Measurements from ENCODE around the gene DHX35. TPM values are rescaled to one million over a fixed set of nuclear protein-coding genes. Genes with fewer than 3 reads are reported as not detected.

The DHX35 gene
- total RNA-seq, 1 experiment from 2014 or later = 12.2 TPM

- peaks cover 11% of the 10 kb centered on the region for H3K27me3 ChIP-seq (ENCODE audit: control insufficient read depth, insufficient read depth, low read length)
- DNase-seq (ENCODE audit: low read depth, low spot score) = no peak
- H3K36me3 ChIP-seq (ENCODE audit: control insufficient read depth, insufficient read depth, low read length) = no peaks in the 10 kb centered on the region
- no peak overlapping the region for H3K4me3 ChIP-seq (ENCODE audit: low read depth in 2 of 2, low read length in 2 of 2)
- BruUV-seq (replicated peaks) = no TSS peak
- in situ Hi-C loops (cut with HindIII; ENCODE audit: low pct_unique_long_range_greater_than_20kb, low sequenced_read_pairs) = no loop called here
- intact Hi-C loops (cut with micrococcal nuclease; ENCODE audit: unreplicated experiment) = no loop called here
- ChIA-PET CTCF (no interaction called here), POLR2A (no interaction called here)
- no peaks in the 10 kb centered on the region for H3K9me3 ChIP-seq (ENCODE audit: control insufficient read depth, insufficient read depth, low read depth, low read length)
- no peak overlapping the region for H3K27ac ChIP-seq (ENCODE audit: low read length)
- ATAC-seq = no peak
- no peaks in the 10 kb centered on the region for H3K4me1 ChIP-seq (ENCODE audit: control insufficient read depth, insufficient read depth, low read length)
- TF ChIP-seq POLR2AphosphoS5 (IDR thresholded peaks at IDR 0.05; ENCODE audit: low read depth, low read length) (no peak), SIN3A (IDR thresholded peaks at IDR 0.05; ENCODE audit: borderline replicate concordance, insufficient read depth, low read depth, low read length) (no peak), CTCF (IDR thresholded peaks at IDR 0.05) (no peak), REST (IDR thresholded peaks at IDR 0.05; ENCODE audit: insufficient read depth in 1 of 2, low read depth in 2 of 2, low read length in 1 of 2) (no peak), TCF7L2 (IDR thresholded peaks at IDR 0.05; ENCODE audit: low read depth, low read length) (no peak)
These were observed 95.0 kb downstream of the DHX35 start for GRCh38 chr20:39057143-39057542.

GRCh38 chr20:39057911-39058310, 95.8 kb downstream of the DHX35 start:
- intact Hi-C loops (cut with micrococcal nuclease; ENCODE audit: unreplicated experiment) = no loop called here
- BruUV-seq (replicated peaks) = no TSS peak
- H3K4me3 ChIP-seq (ENCODE audit: low read depth in 2 of 2, low read length in 2 of 2) = no peak overlapping the region
- CTCF ChIA-PET = no interaction called here
- no peak overlapping the region for H3K27ac ChIP-seq (ENCODE audit: low read length)
- TF ChIP-seq CTCF (IDR thresholded peaks at IDR 0.05) = no peak
- no peak for TF ChIP-seq REST (IDR thresholded peaks at IDR 0.05; ENCODE audit: insufficient read depth in 1 of 2, low read depth in 2 of 2, low read length in 1 of 2)
- no peak for TF ChIP-seq TCF7L2 (IDR thresholded peaks at IDR 0.05; ENCODE audit: low read depth, low read length)
- no peak for TF ChIP-seq POLR2AphosphoS5 (IDR thresholded peaks at IDR 0.05; ENCODE audit: low read depth, low read length)
- no peak for TF ChIP-seq SIN3A (IDR thresholded peaks at IDR 0.05; ENCODE audit: borderline replicate concordance, insufficient read depth, low read depth, low read length)
- H3K9me3 ChIP-seq (ENCODE audit: control insufficient read depth, insufficient read depth, low read depth, low read length) = no peaks in the 10 kb centered on the region
- in situ Hi-C loops (cut with HindIII; ENCODE audit: low pct_unique_long_range_greater_than_20kb, low sequenced_read_pairs) = no loop called here
- H3K27me3 ChIP-seq (ENCODE audit: control insufficient read depth, insufficient read depth, low read length) = peaks cover 11% of the 10 kb centered on the region
- H3K4me1 ChIP-seq (ENCODE audit: control insufficient read depth, insufficient read depth, low read length) = no peaks in the 10 kb centered on the region
- no peak for ATAC-seq
- DNase-seq (ENCODE audit: low read depth, low spot score) = no peak
- POLR2A ChIA-PET = no interaction called here
- H3K36me3 ChIP-seq (ENCODE audit: control insufficient read depth, insufficient read depth, low read length) = no peaks in the 10 kb centered on the region

Data from Panc1 (cell line).